HepG2 (cell line): Measurements from ENCODE around the gene LTA4H. TPM values are rescaled to one million over a fixed set of nuclear protein-coding genes. Genes with fewer than 3 reads are reported as not detected.

ENCODE experiments used
- ATAC-seq: fragments of 200-7000 bp; cut with Tn5 transposase; 3 replicates; pipeline ENCODE4 v1.9.1; 2020; ENCODE audit warnings: mild to moderate bottlenecking, moderate library complexity
- BruUV-seq: library from RNA; stranded (reverse); fragments of 400-500 nt; replicated peaks from 2 replicates; lab custom pipeline; 2021; lab: Mats Ljungman, UMichigan
- CTCF ChIA-PET: fragments of 300-600 bp; formaldehyde crosslinking; extraction: SDS; loops from one replicate; lab custom pipeline; 2021; ENCODE audit warnings: low total read pairs, inconsistent platforms, low intra/inter-chr PET ratio; lab: Yijun Ruan, JAX
- POLR2A ChIA-PET: fragments of 350-600 bp; sonication (Branson Sonifier 250); formaldehyde crosslinking; loops from one replicate; lab custom pipeline; 2020; ENCODE audit warnings: antibody characterized with exemption, inconsistent platforms; lab: Yijun Ruan, JAX
- DNase-seq: peaks from one replicate; pipeline ENCODE4 v3.0.0-alpha.2; 2015; ENCODE audit warnings: low spot score
- FAIRE-seq: peaks from 3 replicates; lab custom pipeline; 2011; peaks lifted over from hg19 to GRCh38; lab: Jason Lieb, UNC
- H2AFZ ChIP-seq: one replicate; pipeline ENCODE4 v1.6.1; 2011; ENCODE audit warnings: low read length, inconsistent platforms
- H3K27ac ChIP-seq: fragments of 300-600 bp; 3 replicates; pipeline ENCODE4 v1.8.0; 2011; ENCODE audit warnings: mixed run types, mild to moderate bottlenecking, mixed read lengths, low read length, inconsistent platforms; ENCODE audit not compliant: insufficient read depth; ENCODE audit errors: extremely low read length
- H3K27me3 ChIP-seq, 2 experiments: fragments of 200-600 bp in 1 of 2; 2 replicates in 1 of 2; 3 replicates in 1 of 2; pipeline versions ENCODE4 v1.6.0 to v1.8.0; 2011; ENCODE audit warnings: low read length in 2 of 2, mild to moderate bottlenecking in 2 of 2, moderate library complexity in 2 of 2, inconsistent platforms in 1 of 2; ENCODE audit not compliant: insufficient read depth in 2 of 2, control insufficient read depth in 1 of 2
- H3K36me3 ChIP-seq, 2 experiments: fragments of 200-600 bp in 1 of 2; replicated peaks in 1 of 2; 2 replicates in 1 of 2; 3 replicates in 1 of 2; pipeline versions ENCODE4 v1.5.1 to v1.8.0; 2011; ENCODE audit warnings: low read length in 2 of 2, inconsistent platforms in 1 of 2; ENCODE audit not compliant: insufficient read depth in 2 of 2, control insufficient read depth in 1 of 2
- H3K4me1 ChIP-seq: 2 replicates; pipeline ENCODE4 v1.5.1; 2012; ENCODE audit warnings: low read length, inconsistent platforms; ENCODE audit not compliant: insufficient read depth
- H3K4me2 ChIP-seq: 2 replicates; pipeline ENCODE4 v1.6.0; 2011; ENCODE audit warnings: low read depth, low read length, inconsistent platforms
- H3K4me3 ChIP-seq, 3 experiments: fragments of 200-600 bp in 1 of 3; sonication (generic), shearing (Covaris generic) in 1 of 3; replicated peaks in 1 of 3; 2 replicates each; pipeline ENCODE4 v1.5.1; 2011 to 2016; ENCODE audit warnings: low read length in 3 of 3, inconsistent platforms in 2 of 3, low read depth in 2 of 3, mild to moderate bottlenecking in 2 of 3, control low read depth in 1 of 3, mixed read lengths in 1 of 3; ENCODE audit not compliant: insufficient read depth in 1 of 3
- H3K79me2 ChIP-seq: one replicate; pipeline ENCODE4 v1.6.1; 2011; ENCODE audit warnings: low read length, inconsistent platforms; ENCODE audit not compliant: insufficient read depth
- H3K9ac ChIP-seq: 2 replicates; pipeline ENCODE4 v1.6.0; 2011; ENCODE audit warnings: mild to moderate bottlenecking, low read depth, low read length, inconsistent platforms; ENCODE audit not compliant: insufficient read depth
- H3K9me3 ChIP-seq: 2 replicates; pipeline ENCODE4 v1.5.1; 2012; ENCODE audit warnings: mild to moderate bottlenecking, low read length
- H4K20me1 ChIP-seq: 2 replicates; pipeline ENCODE4 v1.6.0; 2011; ENCODE audit warnings: inconsistent platforms, mild to moderate bottlenecking, low read length, moderate library complexity; ENCODE audit not compliant: insufficient read depth
- CAMTA2 ChIP-seq: sonication (generic); formaldehyde crosslinking; IDR thresholded peaks from 2 replicates; pipeline ENCODE4 v1.4.0; 2020; ENCODE audit warnings: mild to moderate bottlenecking, missing genetic modification reagents, borderline replicate concordance
- CCAR2 ChIP-seq: fragments of 200-400 bp; formaldehyde crosslinking; optimal IDR thresholded peaks from 2 replicates; pipeline ENCODE3; 2018; ENCODE audit warnings: low read depth, mild to moderate bottlenecking, low read length, moderate library complexity
- FOSL2 ChIP-seq: sonication (generic); formaldehyde crosslinking; IDR thresholded peaks from 2 replicates; pipeline ENCODE4 v1.4.0; 2020; ENCODE audit warnings: missing genetic modification reagents
- GZF1 ChIP-seq: sonication (generic); formaldehyde crosslinking; IDR thresholded peaks from 2 replicates; pipeline ENCODE4 v1.5.1; 2020; ENCODE audit warnings: mild to moderate bottlenecking, missing genetic modification reagents
- MBD4 ChIP-seq: IDR thresholded peaks from 2 replicates; pipeline ENCODE4 v1.6.1; 2012; ENCODE audit warnings: low read length, inconsistent platforms, borderline replicate concordance
- MTF2 ChIP-seq: sonication (generic); formaldehyde crosslinking; IDR thresholded peaks from 2 replicates; pipeline ENCODE4 v1.5.0; 2020; ENCODE audit warnings: missing genetic modification reagents, borderline replicate concordance
- POGZ ChIP-seq: sonication (generic); formaldehyde crosslinking; IDR thresholded peaks from 2 replicates; pipeline ENCODE4 v1.4.0; 2020; ENCODE audit warnings: mild to moderate bottlenecking, missing genetic modification reagents
- TRIM24 ChIP-seq: sonication (generic); formaldehyde crosslinking; IDR thresholded peaks from 2 replicates; pipeline ENCODE4 v1.8.0; 2022; ENCODE audit warnings: mild to moderate bottlenecking, missing genetic modification reagents
- ZBTB38 ChIP-seq: sonication (generic); formaldehyde crosslinking; IDR thresholded peaks from 2 replicates; pipeline ENCODE4 v1.5.1; 2020; ENCODE audit warnings: mild to moderate bottlenecking, missing genetic modification reagents
- ZFP36 ChIP-seq: fragments of 150-350 bp; IDR thresholded peaks from 2 replicates; pipeline ENCODE4 v1.6.1; 2018; ENCODE audit warnings: borderline replicate concordance, low read length, low read depth; ENCODE audit not compliant: partially characterized antibody
- ZNF629 ChIP-seq: sonication (generic); formaldehyde crosslinking; conservative IDR thresholded peaks from 2 replicates; pipeline ENCODE4 v1.5.0; 2020; ENCODE audit warnings: missing genetic modification reagents
- ZNF709 ChIP-seq: sonication (generic); formaldehyde crosslinking; IDR thresholded peaks from 2 replicates; pipeline ENCODE4 v1.5.0; 2020; ENCODE audit warnings: mild to moderate bottlenecking, missing genetic modification reagents
- WGBS: methylation state at CpG from one replicate; pipeline ENCODE4 v1.1.6; 2017; ENCODE audit warnings: low lambda C conversion rate; 5-methylcytosine and 5-hydroxymethylcytosine counted together
- in situ Hi-C: cut with HindIII; loops from 2 replicates; pipeline ENCODE4 v1.10.0; 2017; ENCODE audit warnings: low pct_unique_long_range_greater_than_20kb; ENCODE audit not compliant: extremely low pct_ligation_motif_present
- intact Hi-C: fragments of 100-400 bp; cut with micrococcal nuclease; formaldehyde crosslinking; loops from one replicate; pipeline ENCODE4 v1.10.0; 2022; ENCODE audit not compliant: unreplicated experiment
- polyA plus RNA-seq, 8 experiments: library from polyadenylated mRNA; depleted of rRNA in 3 of 8; stranded (reverse) in 7 of 8; unstranded in 1 of 8; fragments of >200 nt; fragmentation: Illumina TruSeq in 4 of 8; extraction: Trizol in 4 of 8; gene quantifications; 2 replicates each; pipeline versions ENCODE4 v1.2.1 to v1.2.3, GENCODE V29; 2011 to 2016; ENCODE audit warnings: low read depth in 4 of 8, missing spikeins in 1 of 8, mixed read lengths in 1 of 8; ENCODE audit not compliant: insufficient read depth in 1 of 8
- total RNA-seq, 5 experiments: library from RNA; depleted of rRNA; stranded (reverse); fragments of >200 nt; fragmentation: Illumina TruSeq; extraction: Trizol; gene quantifications; 2 replicates each; pipeline ENCODE4 v1.2.3, GENCODE V29; 2016; ENCODE audit warnings: low read depth in 1 of 5
- TF ChIP-seq, protein P1 (sequence below): sonication (generic); formaldehyde crosslinking; IDR thresholded peaks from 2 replicates; pipeline ENCODE4 v1.5.1; 2020; ENCODE audit warnings: mild to moderate bottlenecking, missing genetic modification reagents, moderate library complexity
- TF ChIP-seq, protein P2 (sequence below): IDR thresholded peaks from 2 replicates; pipeline ENCODE4 v1.4.0; 2020; ENCODE audit warnings: mild to moderate bottlenecking, missing genetic modification reagents

LTA4H gene
- total and polyA plus RNA-seq, 2 of the 13 experiments (the other 11 are each of a cell fraction or from before 2014, with no cell fraction given): 87.5 to 90.4 TPM

DNA sequence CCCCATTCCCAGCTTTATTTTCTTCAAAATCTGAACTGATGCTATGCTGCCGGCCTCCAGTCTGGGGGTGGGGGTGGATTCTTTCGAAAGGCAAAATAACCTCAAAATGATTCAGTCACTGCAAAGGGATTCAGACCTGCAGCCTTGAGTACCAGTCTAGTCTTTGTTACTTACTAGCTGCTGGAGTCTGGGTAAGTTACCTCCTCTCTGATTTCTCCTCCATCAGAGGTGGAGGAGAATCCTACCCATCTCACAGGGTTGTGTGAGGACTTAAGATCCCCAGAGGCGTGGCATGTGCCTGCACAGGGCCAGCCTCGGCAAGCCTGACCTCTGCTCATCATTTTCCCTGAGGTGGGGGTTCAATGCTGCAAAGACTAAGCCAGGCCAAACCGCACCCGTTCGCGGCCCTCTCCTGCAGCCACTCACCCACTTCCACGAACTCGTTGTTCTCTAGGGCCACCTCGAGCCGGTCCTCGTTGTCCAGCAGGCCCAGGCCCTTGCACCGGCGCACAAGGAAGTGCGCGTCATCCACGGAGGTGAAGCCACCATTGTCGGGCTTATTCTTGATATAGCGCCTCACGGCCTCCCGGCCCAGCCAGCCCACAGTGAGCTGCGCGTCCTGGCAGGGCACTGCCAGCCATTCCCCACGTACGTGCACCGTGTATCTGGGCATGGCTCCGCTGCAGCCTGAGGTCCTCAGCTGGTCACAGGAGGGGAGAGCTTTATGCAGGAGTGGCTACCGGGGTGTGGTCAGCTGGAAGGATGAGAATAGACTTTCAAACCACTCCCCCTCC is 40.0 kb downstream of the LTA4H start:
- BruUV-seq: TSS peak; percentile 50
- no peak for FAIRE-seq
- no peak for TF ChIP-seq ZNF629
- TF ChIP-seq ZFP36: no peak
- TF ChIP-seq ZNF709 (CRISPR knock-in tag): 0 out of 2 replicates have a peak, but pooled peaks have one; percentile 57
- 0 out of 2 replicates have a peak, but pooled peaks have one; percentile 12 for TF ChIP-seq TRIM24 (CRISPR knock-in tag)
- no peak; the same call in 1 of the 2 replicates for TF ChIP-seq CAMTA2 (CRISPR knock-in tag)
- TF ChIP-seq FOSL2 (CRISPR knock-in tag): no peak
- no peak for TF ChIP-seq GZF1 (CRISPR knock-in tag)
- TF ChIP-seq MBD4: no peak
- TF ChIP-seq, protein P1, sequence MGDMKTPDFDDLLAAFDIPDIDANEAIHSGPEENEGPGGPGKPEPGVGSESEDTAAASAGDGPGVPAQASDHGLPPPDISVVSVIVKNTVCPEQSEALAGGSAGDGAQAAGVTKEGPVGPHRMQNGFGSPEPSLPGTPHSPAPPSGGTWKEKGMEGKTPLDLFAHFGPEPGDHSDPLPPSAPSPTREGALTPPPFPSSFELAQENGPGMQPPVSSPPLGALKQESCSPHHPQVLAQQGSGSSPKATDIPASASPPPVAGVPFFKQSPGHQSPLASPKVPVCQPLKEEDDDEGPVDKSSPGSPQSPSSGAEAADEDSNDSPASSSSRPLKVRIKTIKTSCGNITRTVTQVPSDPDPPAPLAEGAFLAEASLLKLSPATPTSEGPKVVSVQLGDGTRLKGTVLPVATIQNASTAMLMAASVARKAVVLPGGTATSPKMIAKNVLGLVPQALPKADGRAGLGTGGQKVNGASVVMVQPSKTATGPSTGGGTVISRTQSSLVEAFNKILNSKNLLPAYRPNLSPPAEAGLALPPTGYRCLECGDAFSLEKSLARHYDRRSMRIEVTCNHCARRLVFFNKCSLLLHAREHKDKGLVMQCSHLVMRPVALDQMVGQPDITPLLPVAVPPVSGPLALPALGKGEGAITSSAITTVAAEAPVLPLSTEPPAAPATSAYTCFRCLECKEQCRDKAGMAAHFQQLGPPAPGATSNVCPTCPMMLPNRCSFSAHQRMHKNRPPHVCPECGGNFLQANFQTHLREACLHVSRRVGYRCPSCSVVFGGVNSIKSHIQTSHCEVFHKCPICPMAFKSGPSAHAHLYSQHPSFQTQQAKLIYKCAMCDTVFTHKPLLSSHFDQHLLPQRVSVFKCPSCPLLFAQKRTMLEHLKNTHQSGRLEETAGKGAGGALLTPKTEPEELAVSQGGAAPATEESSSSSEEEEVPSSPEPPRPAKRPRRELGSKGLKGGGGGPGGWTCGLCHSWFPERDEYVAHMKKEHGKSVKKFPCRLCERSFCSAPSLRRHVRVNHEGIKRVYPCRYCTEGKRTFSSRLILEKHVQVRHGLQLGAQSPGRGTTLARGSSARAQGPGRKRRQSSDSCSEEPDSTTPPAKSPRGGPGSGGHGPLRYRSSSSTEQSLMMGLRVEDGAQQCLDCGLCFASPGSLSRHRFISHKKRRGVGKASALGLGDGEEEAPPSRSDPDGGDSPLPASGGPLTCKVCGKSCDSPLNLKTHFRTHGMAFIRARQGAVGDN (CRISPR knock-in tag): peak; percentile 94
- peak; percentile 99 for TF ChIP-seq ZBTB38 (CRISPR knock-in tag)
- no peak for TF ChIP-seq CCAR2
- TF ChIP-seq, protein P2, sequence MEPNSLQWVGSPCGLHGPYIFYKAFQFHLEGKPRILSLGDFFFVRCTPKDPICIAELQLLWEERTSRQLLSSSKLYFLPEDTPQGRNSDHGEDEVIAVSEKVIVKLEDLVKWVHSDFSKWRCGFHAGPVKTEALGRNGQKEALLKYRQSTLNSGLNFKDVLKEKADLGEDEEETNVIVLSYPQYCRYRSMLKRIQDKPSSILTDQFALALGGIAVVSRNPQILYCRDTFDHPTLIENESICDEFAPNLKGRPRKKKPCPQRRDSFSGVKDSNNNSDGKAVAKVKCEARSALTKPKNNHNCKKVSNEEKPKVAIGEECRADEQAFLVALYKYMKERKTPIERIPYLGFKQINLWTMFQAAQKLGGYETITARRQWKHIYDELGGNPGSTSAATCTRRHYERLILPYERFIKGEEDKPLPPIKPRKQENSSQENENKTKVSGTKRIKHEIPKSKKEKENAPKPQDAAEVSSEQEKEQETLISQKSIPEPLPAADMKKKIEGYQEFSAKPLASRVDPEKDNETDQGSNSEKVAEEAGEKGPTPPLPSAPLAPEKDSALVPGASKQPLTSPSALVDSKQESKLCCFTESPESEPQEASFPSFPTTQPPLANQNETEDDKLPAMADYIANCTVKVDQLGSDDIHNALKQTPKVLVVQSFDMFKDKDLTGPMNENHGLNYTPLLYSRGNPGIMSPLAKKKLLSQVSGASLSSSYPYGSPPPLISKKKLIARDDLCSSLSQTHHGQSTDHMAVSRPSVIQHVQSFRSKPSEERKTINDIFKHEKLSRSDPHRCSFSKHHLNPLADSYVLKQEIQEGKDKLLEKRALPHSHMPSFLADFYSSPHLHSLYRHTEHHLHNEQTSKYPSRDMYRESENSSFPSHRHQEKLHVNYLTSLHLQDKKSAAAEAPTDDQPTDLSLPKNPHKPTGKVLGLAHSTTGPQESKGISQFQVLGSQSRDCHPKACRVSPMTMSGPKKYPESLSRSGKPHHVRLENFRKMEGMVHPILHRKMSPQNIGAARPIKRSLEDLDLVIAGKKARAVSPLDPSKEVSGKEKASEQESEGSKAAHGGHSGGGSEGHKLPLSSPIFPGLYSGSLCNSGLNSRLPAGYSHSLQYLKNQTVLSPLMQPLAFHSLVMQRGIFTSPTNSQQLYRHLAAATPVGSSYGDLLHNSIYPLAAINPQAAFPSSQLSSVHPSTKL (CRISPR knock-in tag): no peak
- peak; percentile 24; the same call in 1 of the 2 replicates for TF ChIP-seq POGZ (CRISPR knock-in tag)
- no peak; the same call in 1 of the 2 replicates for TF ChIP-seq MTF2 (CRISPR knock-in tag)

More for the DNA sequence above, 40.0 kb downstream of the LTA4H start:
- Histone ChIP-seq H2AFZ (no peak overlapping the region), H3K4me3 (peak overlapping the region in 2 of 3 experiments; percentile 40 to 55; a peak in 3 of 6 replicates), H3K9ac (peak overlapping the region; percentile 41), H4K20me1 (no peaks in the 10 kb centered on the region), H3K9me3 (no peaks in the 10 kb centered on the region), H3K4me2 (peak overlapping the region; percentile 72), H3K79me2 (no peaks in the 10 kb centered on the region), H3K27ac (peak overlapping the region; percentile 63), H3K36me3 (no peaks in the 10 kb centered on the region; a peak in 1 of 5 replicates), H3K27me3 (no peaks in the 10 kb centered on the region), H3K4me1 (peaks cover 54% of the 10 kb centered on the region)
- DNase-seq: no peak
- in situ Hi-C loops: loop anchor here (5.0 to 25.0 kb wide), 2 partner anchors 78 to 408 kb away; no protein-coding TSS in a partner anchor
- ATAC-seq: peak; percentile 55
- intact Hi-C loops: loop anchor here (2.0 to 5.0 kb wide), 4 partner anchors 19 to 138 kb away; partner anchors contain the start of genes AMDHD1, CCDC38 and SNRPF
- POLR2A ChIA-PET: interaction anchor here (0.9 to 5.2 kb wide), 13 partner anchors 13 to 77 kb away, joined by 3 to 46 read pairs (median 8); partner anchors contain the start of genes AMDHD1, CCDC38 and LTA4H
- CTCF ChIA-PET: interaction anchor here (1.0 kb wide), 2 partner anchors 29 to 77 kb away, joined by 3 to 4 read pairs; no protein-coding TSS in a partner anchor
- WGBS: 83% methylated on average over 24 of the region's 29 CpGs
